NT2/D1 (cell line): ENCODE results near the gene HS1BP3.

ENCODE experiments used
- DNase-seq: peaks from one replicate; pipeline ENCODE4 v3.0.0-alpha.2; 2011; ENCODE audit warnings: low read depth, low spot score
- H3K27me3 ChIP-seq: 2 replicates; pipeline ENCODE4 v1.6.0; 2011; ENCODE audit warnings: mild to moderate bottlenecking; ENCODE audit not compliant: insufficient read length, insufficient read depth
- H3K36me3 ChIP-seq: 2 replicates; pipeline ENCODE4 v1.6.1; 2011; ENCODE audit warnings: mild to moderate bottlenecking, low read length, mixed read lengths; ENCODE audit not compliant: insufficient read depth, insufficient read length
- H3K4me1 ChIP-seq: 2 replicates; pipeline ENCODE4 v1.5.1; 2011; ENCODE audit not compliant: insufficient read depth, insufficient read length
- H3K4me3 ChIP-seq: 2 replicates; pipeline ENCODE4 v1.5.1; 2011; ENCODE audit warnings: low read depth; ENCODE audit not compliant: insufficient read length
- H3K9ac ChIP-seq: 2 replicates; pipeline ENCODE4 v1.6.0; 2011; ENCODE audit warnings: low read depth; ENCODE audit not compliant: insufficient read length
- H3K9me3 ChIP-seq: 2 replicates; pipeline ENCODE4 v1.5.1; 2011; ENCODE audit warnings: mild to moderate bottlenecking, low read length; ENCODE audit not compliant: insufficient read depth
- SUZ12 ChIP-seq: IDR thresholded peaks from 2 replicates; pipeline ENCODE4 v1.6.1; 2011; ENCODE audit not compliant: insufficient read length, insufficient read depth; ENCODE audit errors: extremely low read depth
- YY1 ChIP-seq: IDR thresholded peaks from 2 replicates; pipeline ENCODE4 v1.6.1; 2011; ENCODE audit not compliant: insufficient read length, insufficient read depth
- ZNF274 ChIP-seq: IDR thresholded peaks from 2 replicates; pipeline ENCODE4 v1.6.1; 2011; ENCODE audit warnings: mild to moderate bottlenecking, low read depth, low read length

Gene HS1BP3

DNA sequence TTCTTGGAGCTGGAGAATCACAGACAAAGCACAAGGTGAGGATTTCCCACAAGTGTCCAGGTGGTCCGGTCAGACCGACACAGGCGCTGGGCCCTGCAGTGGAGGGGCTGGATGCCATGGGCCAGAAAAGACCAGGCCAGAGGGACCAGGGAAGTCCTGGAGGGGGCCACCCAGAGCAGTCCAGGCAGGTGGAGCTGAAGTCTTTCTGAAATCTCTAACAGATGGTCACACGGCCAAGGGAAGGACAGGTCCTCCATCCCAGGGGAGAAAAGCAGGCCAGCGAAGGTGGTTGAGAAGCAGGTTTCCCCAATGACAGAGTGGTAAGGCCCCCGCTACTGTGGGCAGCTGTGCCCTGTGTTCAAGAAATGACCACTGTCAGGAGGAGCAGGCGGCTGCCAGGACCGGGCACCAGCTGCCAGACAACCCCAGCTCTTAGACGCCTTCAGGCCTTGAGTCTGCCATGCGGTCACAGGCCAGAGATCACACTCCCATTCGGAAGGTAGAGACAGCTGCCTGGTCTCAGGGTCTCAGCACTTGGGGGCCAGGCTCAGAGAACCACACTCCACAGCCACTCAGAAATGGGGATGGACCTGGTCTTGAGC is 25.9 kb downstream of the HS1BP3 start:
- H3K4me1 ChIP-seq = peaks cover 10% of the 10 kb centered on the region
- no peak overlapping the region for H3K4me3 ChIP-seq
- no peak for DNase-seq
- no peaks in the 10 kb centered on the region for H3K9me3 ChIP-seq
- H3K36me3 ChIP-seq = peaks cover 18% of the 10 kb centered on the region
- no peak overlapping the region for H3K9ac ChIP-seq
- no peak for TF ChIP-seq YY1
- TF ChIP-seq ZNF274 = no peak
- TF ChIP-seq SUZ12 = no peak
- no peaks in the 10 kb centered on the region for H3K27me3 ChIP-seq

DNA sequence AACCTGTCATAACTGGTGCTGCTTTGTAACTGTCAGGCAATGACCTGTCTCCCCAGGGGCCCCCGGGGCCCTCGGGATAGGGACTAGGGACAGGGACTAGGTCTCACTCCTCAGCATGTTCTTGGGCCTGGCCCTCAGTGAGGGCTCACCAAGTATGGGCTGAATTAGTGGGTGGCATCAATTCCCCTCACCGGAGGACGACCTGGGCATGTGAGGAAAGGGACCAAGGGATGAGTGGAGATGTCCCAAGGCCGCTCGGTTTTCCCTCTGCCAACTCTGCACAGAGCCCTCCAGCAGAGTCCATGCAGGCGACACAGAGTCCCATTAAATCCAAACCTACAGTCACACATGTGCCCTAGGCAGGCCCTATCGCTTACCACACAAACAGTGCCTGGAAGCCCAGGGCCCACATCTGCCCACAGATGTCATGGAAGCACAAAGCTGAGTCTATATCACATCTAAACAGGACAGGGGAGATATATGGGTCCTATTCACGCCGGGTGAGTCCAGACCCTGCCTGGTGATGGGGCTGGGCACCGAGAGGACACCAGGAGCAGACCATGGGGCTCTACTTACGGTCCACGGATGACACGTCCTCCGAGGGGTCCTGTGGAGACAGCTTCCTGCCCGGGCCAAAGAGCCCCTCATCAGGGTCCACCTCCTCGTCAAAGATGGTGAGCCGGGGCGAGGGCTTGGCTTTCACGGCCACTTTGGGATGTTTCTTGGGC is 26.6 kb downstream of the HS1BP3 start:
- H3K36me3 ChIP-seq = peaks cover 16% of the 10 kb centered on the region
- H3K4me1 ChIP-seq = peaks cover 10% of the 10 kb centered on the region
- H3K4me3 ChIP-seq = no peak overlapping the region
- no peak for DNase-seq
- no peaks in the 10 kb centered on the region for H3K9me3 ChIP-seq
- no peaks in the 10 kb centered on the region for H3K27me3 ChIP-seq
- no peak for TF ChIP-seq SUZ12
- TF ChIP-seq ZNF274 = no peak
- TF ChIP-seq YY1 = no peak
- no peak overlapping the region for H3K9ac ChIP-seq

DNA sequence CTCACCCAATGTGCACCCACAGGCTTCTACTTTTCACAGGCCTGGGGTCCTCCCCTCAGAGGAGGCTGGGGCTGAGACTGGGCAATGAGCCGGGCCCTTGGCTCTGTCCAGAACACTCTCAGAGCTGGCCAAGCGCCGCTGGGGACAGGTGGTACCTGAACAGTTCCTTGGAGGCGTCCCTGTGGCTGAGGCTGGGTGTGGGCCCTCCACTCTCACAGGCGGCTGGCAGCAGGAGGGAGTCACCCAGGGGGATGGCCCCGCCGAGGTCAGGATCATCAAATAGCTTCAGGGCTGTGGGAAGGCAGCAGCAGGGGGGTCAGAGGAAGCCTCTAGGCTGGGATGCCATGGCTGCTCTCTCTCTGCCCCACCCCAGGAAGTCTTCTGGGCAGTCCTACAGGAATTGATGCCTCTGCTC is 27.1 kb downstream of the HS1BP3 start:
- H3K4me3 ChIP-seq = no peak overlapping the region
- H3K9ac ChIP-seq = no peak overlapping the region
- peaks cover 10% of the 10 kb centered on the region for H3K4me1 ChIP-seq
- no peaks in the 10 kb centered on the region for H3K9me3 ChIP-seq
- TF ChIP-seq ZNF274 (no peak), SUZ12 (no peak), YY1 (no peak)
- no peak for DNase-seq
- H3K27me3 ChIP-seq = no peaks in the 10 kb centered on the region
- H3K36me3 ChIP-seq = peaks cover 16% of the 10 kb centered on the region

DNA sequence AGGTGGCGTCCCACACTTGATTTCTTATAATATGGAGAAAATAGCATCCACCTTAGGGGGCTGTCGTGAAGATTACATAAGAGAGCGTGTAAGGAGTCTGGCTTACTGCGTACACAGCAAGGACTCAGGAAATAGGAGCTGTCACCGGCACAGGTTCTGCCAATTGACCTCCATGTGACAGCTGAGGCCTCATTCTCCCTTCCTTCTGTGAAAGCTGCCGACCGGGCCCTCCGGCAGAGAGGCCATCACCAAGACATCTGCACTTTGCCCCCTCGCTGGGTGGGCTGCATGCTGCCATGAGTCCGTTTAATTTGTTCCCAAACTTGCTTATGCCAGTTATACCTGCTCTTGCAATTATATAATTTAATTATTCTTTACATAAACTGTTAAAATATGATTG is 27.7 kb downstream of the HS1BP3 start:
- H3K9me3 ChIP-seq = no peaks in the 10 kb centered on the region
- H3K27me3 ChIP-seq = no peaks in the 10 kb centered on the region
- peaks cover 10% of the 10 kb centered on the region for H3K4me1 ChIP-seq
- H3K4me3 ChIP-seq = no peak overlapping the region
- no peak for DNase-seq
- no peak overlapping the region for H3K9ac ChIP-seq
- peaks cover 16% of the 10 kb centered on the region for H3K36me3 ChIP-seq
- TF ChIP-seq ZNF274 = no peak
- no peak for TF ChIP-seq SUZ12
- TF ChIP-seq YY1 = no peak

DNA sequence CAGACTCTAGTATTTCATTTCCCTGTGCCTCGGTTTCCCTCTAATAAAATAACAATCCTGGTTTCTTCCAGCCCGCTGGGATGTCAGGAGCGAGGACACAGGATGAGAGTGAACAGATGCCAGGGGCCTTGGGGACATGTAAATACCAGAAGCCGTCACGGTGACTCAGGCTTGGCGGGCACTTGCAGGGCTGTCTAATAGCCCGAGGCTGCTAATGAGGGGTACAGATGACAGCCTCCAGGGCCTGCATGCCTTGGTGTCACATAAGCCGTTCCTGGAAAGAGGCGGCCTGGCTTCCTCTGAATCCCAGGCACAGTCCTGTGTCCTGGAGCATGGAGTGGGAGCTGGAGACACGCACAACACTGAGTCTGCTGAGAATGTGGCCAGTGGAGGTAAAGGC is 28.2 kb downstream of the HS1BP3 start:
- no peaks in the 10 kb centered on the region for H3K9me3 ChIP-seq
- no peak overlapping the region for H3K9ac ChIP-seq
- no peak overlapping the region for H3K4me3 ChIP-seq
- H3K4me1 ChIP-seq = peaks cover 12% of the 10 kb centered on the region
- no peaks in the 10 kb centered on the region for H3K27me3 ChIP-seq
- no peak for DNase-seq
- H3K36me3 ChIP-seq = peaks cover 16% of the 10 kb centered on the region
- TF ChIP-seq SUZ12 (no peak), YY1 (no peak), ZNF274 (no peak)

DNA sequence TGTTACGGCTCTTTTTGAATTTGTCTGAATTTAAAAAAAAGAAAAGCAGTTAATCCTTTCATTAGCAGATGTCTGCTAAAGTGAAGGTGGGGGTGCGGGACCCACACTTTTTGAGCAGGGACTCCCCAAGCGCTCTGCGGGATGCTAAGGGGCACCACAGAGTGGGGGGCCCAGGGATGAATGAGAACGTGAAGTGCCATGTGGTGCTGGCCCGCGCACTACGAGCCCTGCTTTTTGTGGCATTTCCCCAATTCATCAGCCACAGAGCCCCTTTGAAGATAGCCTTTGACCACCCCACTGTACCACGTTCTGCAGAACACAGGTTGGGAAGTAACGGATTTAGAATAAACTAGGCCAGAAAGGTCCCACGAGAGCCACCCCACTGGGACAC is 28.6 kb downstream of the HS1BP3 start:
- H3K9me3 ChIP-seq = no peaks in the 10 kb centered on the region
- no peak for TF ChIP-seq ZNF274
- no peak for TF ChIP-seq YY1
- TF ChIP-seq SUZ12 = no peak
- DNase-seq = no peak
- no peaks in the 10 kb centered on the region for H3K27me3 ChIP-seq
- no peak overlapping the region for H3K4me3 ChIP-seq
- peaks cover 16% of the 10 kb centered on the region for H3K36me3 ChIP-seq
- H3K9ac ChIP-seq = no peak overlapping the region
- H3K4me1 ChIP-seq = peaks cover 12% of the 10 kb centered on the region

DNA sequence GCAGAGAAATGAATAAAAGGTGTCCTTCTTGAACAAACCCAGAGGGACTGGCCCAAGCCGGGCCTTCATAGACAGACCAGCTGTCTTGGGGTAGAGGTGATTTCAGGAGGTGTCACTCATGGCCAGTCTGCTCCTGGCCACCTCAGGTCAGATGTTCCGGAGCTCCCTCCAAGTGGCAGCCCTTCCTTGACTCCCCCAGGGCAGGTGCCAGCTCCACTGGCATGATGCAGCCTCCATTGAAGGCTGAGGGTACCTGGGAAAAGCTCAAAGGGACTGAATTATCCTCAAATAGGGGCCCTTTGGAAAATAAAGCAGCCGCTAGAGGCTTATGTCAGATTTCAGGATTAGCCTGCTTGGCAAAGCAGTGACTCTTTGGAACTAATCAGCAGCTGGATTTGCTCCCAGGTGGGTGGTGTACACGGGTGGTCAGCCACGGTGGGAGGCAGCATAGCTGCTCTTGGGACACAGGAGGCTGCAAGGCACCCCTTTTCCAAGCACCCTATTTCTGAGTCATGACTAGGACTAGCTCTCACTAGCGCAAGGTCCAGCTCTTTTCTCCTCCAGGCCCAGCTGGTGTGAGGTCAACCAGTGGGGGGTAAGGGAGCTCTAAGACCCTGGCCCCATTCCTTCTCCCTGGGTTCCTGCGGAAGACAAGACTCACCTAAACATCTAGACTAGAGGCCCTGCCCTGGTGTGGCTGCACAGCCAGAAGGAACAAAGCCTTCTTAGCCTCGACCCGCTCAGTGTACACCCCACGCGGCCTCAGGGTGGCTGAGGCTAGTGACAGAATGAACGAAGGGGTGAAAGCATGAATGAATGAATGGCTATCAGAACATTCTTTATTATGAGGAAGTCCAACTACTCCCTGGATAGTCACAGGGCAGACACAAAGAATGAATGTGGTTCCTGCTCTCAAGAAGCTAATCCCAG is 29.3 kb downstream of the HS1BP3 start:
- Histone ChIP-seq H3K9me3 (no peaks in the 10 kb centered on the region), H3K27me3 (no peaks in the 10 kb centered on the region), H3K4me1 (peaks cover 11% of the 10 kb centered on the region), H3K9ac (no peak overlapping the region), H3K4me3 (no peak overlapping the region), H3K36me3 (peaks cover 16% of the 10 kb centered on the region)
- TF ChIP-seq ZNF274 = no peak
- no peak for TF ChIP-seq YY1
- TF ChIP-seq SUZ12 = no peak
- DNase-seq = no peak
